ENCODE data around the gene SKIC3.

- TF ChIP-seq CTCF (IDR thresholded peaks at IDR 0.05) (no peak), POLR2A (IDR thresholded peaks at IDR 0.05) (no peak)
Observed at GRCh38 chr5:95590880-95591279, 36.1 kb upstream of the SKIC3 start.
